ENCODE results near the gene TTLL13.
"Not testable (repeated sequence)": the region's sequence is repeated elsewhere in the genome, so short reads cannot be mapped to it uniquely, and the experiment has no call there.

Gene TTLL13

GRCh38 chr15:90287101-90287500 lies 37.7 kb downstream of the TTLL13 start:
- no peak for DNase-seq (ENCODE audit: low read depth)
- TF ChIP-seq, protein P1, sequence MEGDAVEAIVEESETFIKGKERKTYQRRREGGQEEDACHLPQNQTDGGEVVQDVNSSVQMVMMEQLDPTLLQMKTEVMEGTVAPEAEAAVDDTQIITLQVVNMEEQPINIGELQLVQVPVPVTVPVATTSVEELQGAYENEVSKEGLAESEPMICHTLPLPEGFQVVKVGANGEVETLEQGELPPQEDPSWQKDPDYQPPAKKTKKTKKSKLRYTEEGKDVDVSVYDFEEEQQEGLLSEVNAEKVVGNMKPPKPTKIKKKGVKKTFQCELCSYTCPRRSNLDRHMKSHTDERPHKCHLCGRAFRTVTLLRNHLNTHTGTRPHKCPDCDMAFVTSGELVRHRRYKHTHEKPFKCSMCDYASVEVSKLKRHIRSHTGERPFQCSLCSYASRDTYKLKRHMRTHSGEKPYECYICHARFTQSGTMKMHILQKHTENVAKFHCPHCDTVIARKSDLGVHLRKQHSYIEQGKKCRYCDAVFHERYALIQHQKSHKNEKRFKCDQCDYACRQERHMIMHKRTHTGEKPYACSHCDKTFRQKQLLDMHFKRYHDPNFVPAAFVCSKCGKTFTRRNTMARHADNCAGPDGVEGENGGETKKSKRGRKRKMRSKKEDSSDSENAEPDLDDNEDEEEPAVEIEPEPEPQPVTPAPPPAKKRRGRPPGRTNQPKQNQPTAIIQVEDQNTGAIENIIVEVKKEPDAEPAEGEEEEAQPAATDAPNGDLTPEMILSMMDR (IDR thresholded peaks at IDR 0.05; ENCODE audit: insufficient read depth, low read depth, low read length, missing control alignments): no peak
- no peak overlapping the region for H3K4me3 ChIP-seq (ENCODE audit: low read length)

DNA sequence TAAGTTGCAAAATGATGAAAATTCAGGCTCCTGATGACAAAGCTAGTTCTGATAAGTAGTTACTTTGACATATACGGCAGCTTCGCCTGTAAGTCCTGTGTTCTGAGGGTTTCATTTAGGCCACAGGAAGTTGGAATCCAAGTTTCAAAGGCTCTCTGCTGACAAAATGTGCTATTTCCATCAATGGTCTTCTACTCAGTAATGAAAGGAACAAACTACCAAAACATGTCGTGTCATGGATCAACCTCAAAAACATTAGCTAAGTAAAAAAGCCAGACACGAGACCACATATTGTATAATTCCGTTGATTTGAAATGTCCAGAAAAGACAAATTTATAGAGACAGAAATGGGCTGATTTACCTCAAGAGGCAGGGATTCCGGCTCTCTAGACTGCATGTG lies 38.6 kb downstream of the TTLL13 start:
- no peak for DNase-seq (ENCODE audit: low read depth)
- H3K4me3 ChIP-seq (ENCODE audit: low read length): no peak overlapping the region
- TF ChIP-seq, protein P1 (IDR thresholded peaks at IDR 0.05; ENCODE audit: insufficient read depth, low read depth, low read length, missing control alignments): no peak

DNA sequence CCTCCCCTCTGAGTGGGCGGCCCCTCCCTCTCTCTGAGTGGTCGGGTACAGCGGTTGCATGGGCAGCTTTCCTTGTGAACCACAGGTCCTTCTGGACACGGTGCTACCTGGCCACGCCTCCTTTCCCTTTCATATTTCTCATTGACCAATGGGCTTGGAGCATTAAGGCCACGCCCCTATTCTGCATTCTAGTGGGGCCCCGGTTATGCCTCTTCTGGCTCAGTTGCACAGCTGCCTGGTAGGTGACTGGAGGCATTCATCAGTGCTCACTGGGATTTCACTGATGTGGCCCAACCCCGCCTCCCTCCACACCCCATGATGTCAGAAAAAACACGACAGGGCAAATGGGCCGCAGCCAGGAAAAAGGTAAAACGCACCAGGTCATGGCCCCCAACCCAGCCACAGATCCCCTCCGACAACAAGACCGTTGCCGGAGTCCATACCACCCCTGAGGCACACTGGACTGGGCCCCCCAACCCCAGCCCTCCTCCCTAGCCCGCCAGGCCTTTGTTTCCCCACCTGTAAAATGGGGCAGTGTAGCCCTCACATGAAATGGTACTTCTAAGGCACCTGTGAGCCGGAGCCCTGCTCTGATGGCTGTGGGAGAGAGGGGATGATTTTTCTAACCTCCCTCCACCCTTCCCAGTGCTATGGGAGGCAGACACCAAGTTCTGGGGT lies 42.5 kb downstream of the TTLL13 start:
- DNase-seq (ENCODE audit: low read depth): peak; percentile 59
- TF ChIP-seq, protein P1 (IDR thresholded peaks at IDR 0.05; ENCODE audit: insufficient read depth, low read depth, low read length, missing control alignments): no peak
- H3K4me3 ChIP-seq (ENCODE audit: low read length): no peak overlapping the region

GRCh38 chr15:90293040-90293810 lies 43.9 kb downstream of the TTLL13 start:
- TF ChIP-seq, protein P1 (IDR thresholded peaks at IDR 0.05; ENCODE audit: insufficient read depth, low read depth, low read length, missing control alignments): peak; percentile 88
- peak; percentile 81 for DNase-seq (ENCODE audit: low read depth)
- not testable (repeated sequence) for H3K4me3 ChIP-seq (ENCODE audit: low read length)

DNA sequence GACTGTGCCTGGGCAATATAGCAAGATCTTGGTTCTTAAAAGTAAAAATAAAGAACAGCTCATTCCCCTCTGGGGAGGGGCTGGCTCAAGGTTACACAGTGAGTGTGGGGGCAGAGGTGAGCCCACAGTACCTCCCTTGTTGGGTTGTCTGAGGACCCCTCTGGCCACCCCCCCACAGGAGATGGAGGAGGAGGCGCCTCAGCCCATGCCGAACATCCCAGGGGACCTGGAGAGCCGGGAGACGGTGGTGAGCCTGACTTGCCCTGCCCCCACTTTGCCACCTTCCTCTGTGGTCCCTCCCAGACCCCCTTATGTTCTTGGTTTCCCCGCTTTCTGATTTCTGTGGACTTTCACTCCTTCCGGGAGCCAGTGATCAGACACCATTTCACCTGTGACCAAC lies 44.8 kb downstream of the TTLL13 start:
- H3K4me3 ChIP-seq (ENCODE audit: low read length): no peak overlapping the region
- no peak for DNase-seq (ENCODE audit: low read depth)
- TF ChIP-seq, protein P1 (IDR thresholded peaks at IDR 0.05; ENCODE audit: insufficient read depth, low read depth, low read length, missing control alignments): no peak

DNA sequence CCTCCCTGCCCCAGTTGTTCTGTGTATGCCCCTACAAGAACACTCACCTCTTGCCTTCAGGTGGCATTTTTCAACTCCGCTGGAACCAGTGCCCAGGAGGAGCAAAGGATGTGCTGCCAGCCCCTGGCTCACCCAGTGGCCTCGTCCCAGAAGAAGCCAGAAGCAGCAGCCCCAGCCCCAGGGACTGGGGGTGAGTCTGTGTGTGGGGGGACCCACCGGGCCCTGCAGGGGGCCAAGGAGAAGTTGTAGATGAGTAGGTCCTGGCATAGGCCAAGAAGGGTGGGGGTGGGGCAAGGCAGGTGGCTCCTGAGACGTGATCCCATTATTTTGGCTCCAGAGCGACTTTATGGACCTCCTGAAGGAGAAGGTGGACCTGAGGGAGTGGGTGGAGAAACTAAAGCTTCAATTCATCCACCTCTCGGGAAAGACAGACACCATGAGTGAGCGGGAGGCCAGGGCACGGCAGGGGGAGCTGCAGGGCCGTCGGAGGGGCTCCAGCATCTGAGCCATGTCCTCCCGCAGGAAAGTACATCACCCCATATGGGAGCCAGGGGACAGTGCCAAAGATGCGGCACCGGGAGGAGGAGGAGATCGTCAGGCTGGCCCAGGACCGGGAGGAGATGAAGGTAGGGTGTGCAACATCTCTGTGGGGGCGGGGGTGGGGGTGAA lies 45.4 kb downstream of the TTLL13 start:
- TF ChIP-seq, protein P1 (IDR thresholded peaks at IDR 0.05; ENCODE audit: insufficient read depth, low read depth, low read length, missing control alignments): no peak
- no peak overlapping the region for H3K4me3 ChIP-seq (ENCODE audit: low read length)
- DNase-seq (ENCODE audit: low read depth): no peak
